ENCODE measurements around the gene KLHL3.

The KLHL3 gene

GRCh38 chr5:137688210-137688840 lies 47.6 kb downstream of the KLHL3 start:
- no peak overlapping the region for H3K9ac ChIP-seq (ENCODE audit: low read length)
- H3K27me3 ChIP-seq (ENCODE audit: control insufficient read depth, insufficient read depth, low read length): no peaks in the 10 kb centered on the region
- no peaks in the 10 kb centered on the region for H3K4me1 ChIP-seq (ENCODE audit: control insufficient read depth, insufficient read depth, low read length)
- no peak overlapping the region for H3K4me3 ChIP-seq (ENCODE audit: low read depth, low read length)
- peaks cover 30% of the 10 kb centered on the region for H3K36me3 ChIP-seq (ENCODE audit: control insufficient read depth, insufficient read depth, low read length)
- no peaks in the 10 kb centered on the region; the same call in 1 of the 2 replicates for H3K9me3 ChIP-seq (ENCODE audit: control insufficient read depth, insufficient read depth, low read depth, low read length)
- H3K27ac ChIP-seq (ENCODE audit: low read depth, low read length): no peak overlapping the region

- Histone ChIP-seq H3K4me1 (ENCODE audit: control insufficient read depth, insufficient read depth, low read length) (no peaks in the 10 kb centered on the region), H3K9ac (ENCODE audit: low read length) (no peak overlapping the region), H3K9me3 (ENCODE audit: control insufficient read depth, insufficient read depth, low read depth, low read length) (no peaks in the 10 kb centered on the region; the same call in 1 of the 2 replicates), H3K27ac (ENCODE audit: low read depth, low read length) (no peak overlapping the region), H3K27me3 (ENCODE audit: control insufficient read depth, insufficient read depth, low read length) (no peaks in the 10 kb centered on the region), H3K4me3 (ENCODE audit: low read depth, low read length) (no peak overlapping the region), H3K36me3 (ENCODE audit: control insufficient read depth, insufficient read depth, low read length) (peaks cover 18% of the 10 kb centered on the region)
Measured at GRCh38 chr5:137684761-137685160, 51.1 kb downstream of the KLHL3 start.

- Histone ChIP-seq H3K9ac (ENCODE audit: low read length) (no peak overlapping the region), H3K4me1 (ENCODE audit: control insufficient read depth, insufficient read depth, low read length) (peaks cover 5% of the 10 kb centered on the region; the same call in 1 of the 2 replicates), H3K9me3 (ENCODE audit: control insufficient read depth, insufficient read depth, low read depth, low read length) (no peaks in the 10 kb centered on the region), H3K36me3 (ENCODE audit: control insufficient read depth, insufficient read depth, low read length) (peaks cover 8% of the 10 kb centered on the region; the same call in 1 of the 2 replicates), H3K27me3 (ENCODE audit: control insufficient read depth, insufficient read depth, low read length) (no peaks in the 10 kb centered on the region), H3K27ac (ENCODE audit: low read depth, low read length) (no peak overlapping the region), H3K4me3 (ENCODE audit: low read depth, low read length) (no peak overlapping the region)
Measured at GRCh38 chr5:137681191-137681590, 54.7 kb downstream of the KLHL3 start.

- Histone ChIP-seq H3K27me3 (ENCODE audit: control insufficient read depth, insufficient read depth, low read length) (no peaks in the 10 kb centered on the region), H3K4me3 (ENCODE audit: low read depth, low read length) (no peak overlapping the region), H3K27ac (ENCODE audit: low read depth, low read length) (no peak overlapping the region), H3K4me1 (ENCODE audit: control insufficient read depth, insufficient read depth, low read length) (peaks cover 5% of the 10 kb centered on the region; the same call in 1 of the 2 replicates), H3K9me3 (ENCODE audit: control insufficient read depth, insufficient read depth, low read depth, low read length) (no peaks in the 10 kb centered on the region), H3K9ac (ENCODE audit: low read length) (no peak overlapping the region), H3K36me3 (ENCODE audit: control insufficient read depth, insufficient read depth, low read length) (peaks cover 5% of the 10 kb centered on the region; the same call in 1 of the 2 replicates)
Measured at GRCh38 chr5:137679910-137680309, 56.0 kb downstream of the KLHL3 start.

GRCh38 chr5:137679195-137679594 lies 56.7 kb downstream of the KLHL3 start:
- H3K36me3 ChIP-seq (ENCODE audit: control insufficient read depth, insufficient read depth, low read length): peaks cover 5% of the 10 kb centered on the region; the same call in 1 of the 2 replicates
- H3K27ac ChIP-seq (ENCODE audit: low read depth, low read length): no peak overlapping the region
- H3K4me3 ChIP-seq (ENCODE audit: low read depth, low read length): peak overlapping the region; percentile 24; the same call in 1 of the 2 replicates
- no peaks in the 10 kb centered on the region for H3K27me3 ChIP-seq (ENCODE audit: control insufficient read depth, insufficient read depth, low read length)
- H3K9ac ChIP-seq (ENCODE audit: low read length): no peak overlapping the region
- no peaks in the 10 kb centered on the region for H3K9me3 ChIP-seq (ENCODE audit: control insufficient read depth, insufficient read depth, low read depth, low read length)
- H3K4me1 ChIP-seq (ENCODE audit: control insufficient read depth, insufficient read depth, low read length): peaks cover 5% of the 10 kb centered on the region; the same call in 1 of the 2 replicates

GRCh38 chr5:137672881-137673280 lies 63.0 kb downstream of the KLHL3 start:
- Histone ChIP-seq H3K4me3 (ENCODE audit: low read depth, low read length) (no peak overlapping the region), H3K36me3 (ENCODE audit: control insufficient read depth, insufficient read depth, low read length) (peaks cover 5% of the 10 kb centered on the region; the same call in 1 of the 2 replicates), H3K27ac (ENCODE audit: low read depth, low read length) (no peak overlapping the region), H3K9ac (ENCODE audit: low read length) (no peak overlapping the region), H3K9me3 (ENCODE audit: control insufficient read depth, insufficient read depth, low read depth, low read length) (no peaks in the 10 kb centered on the region), H3K27me3 (ENCODE audit: control insufficient read depth, insufficient read depth, low read length) (no peaks in the 10 kb centered on the region), H3K4me1 (ENCODE audit: control insufficient read depth, insufficient read depth, low read length) (no peaks in the 10 kb centered on the region; the same call in 1 of the 2 replicates)

- H3K9ac ChIP-seq (ENCODE audit: low read length): no peak overlapping the region
- no peaks in the 10 kb centered on the region for H3K27me3 ChIP-seq (ENCODE audit: control insufficient read depth, insufficient read depth, low read length)
- H3K9me3 ChIP-seq (ENCODE audit: control insufficient read depth, insufficient read depth, low read depth, low read length): no peaks in the 10 kb centered on the region
Measured at GRCh38 chr5:137672001-137672400, 63.9 kb downstream of the KLHL3 start.

GRCh38 chr5:137669811-137670210 lies 66.1 kb downstream of the KLHL3 start:
- Histone ChIP-seq H3K9me3 (ENCODE audit: control insufficient read depth, insufficient read depth, low read depth, low read length) (no peaks in the 10 kb centered on the region), H3K4me1 (ENCODE audit: control insufficient read depth, insufficient read depth, low read length) (no peaks in the 10 kb centered on the region; the same call in 1 of the 2 replicates), H3K36me3 (ENCODE audit: control insufficient read depth, insufficient read depth, low read length) (no peaks in the 10 kb centered on the region), H3K4me3 (ENCODE audit: low read depth, low read length) (no peak overlapping the region), H3K27me3 (ENCODE audit: control insufficient read depth, insufficient read depth, low read length) (no peaks in the 10 kb centered on the region), H3K9ac (ENCODE audit: low read length) (no peak overlapping the region), H3K27ac (ENCODE audit: low read depth, low read length) (no peak overlapping the region)

More at GRCh38 chr5:137672001-137672400, 63.9 kb downstream of the KLHL3 start:
- Histone ChIP-seq H3K4me1 (ENCODE audit: control insufficient read depth, insufficient read depth, low read length) (no peaks in the 10 kb centered on the region; the same call in 1 of the 2 replicates), H3K4me3 (ENCODE audit: low read depth, low read length) (no peak overlapping the region), H3K27ac (ENCODE audit: low read depth, low read length) (no peak overlapping the region), H3K36me3 (ENCODE audit: control insufficient read depth, insufficient read depth, low read length) (peaks cover 3% of the 10 kb centered on the region; the same call in 1 of the 2 replicates)

- Histone ChIP-seq H3K4me1 (ENCODE audit: control insufficient read depth, insufficient read depth, low read length) (no peaks in the 10 kb centered on the region; the same call in 1 of the 2 replicates), H3K9ac (ENCODE audit: low read length) (no peak overlapping the region), H3K27me3 (ENCODE audit: control insufficient read depth, insufficient read depth, low read length) (no peaks in the 10 kb centered on the region), H3K36me3 (ENCODE audit: control insufficient read depth, insufficient read depth, low read length) (no peaks in the 10 kb centered on the region), H3K27ac (ENCODE audit: low read depth, low read length) (no peak overlapping the region), H3K9me3 (ENCODE audit: control insufficient read depth, insufficient read depth, low read depth, low read length) (no peaks in the 10 kb centered on the region), H3K4me3 (ENCODE audit: low read depth, low read length) (no peak overlapping the region)
Measured at GRCh38 chr5:137668637-137669036, 67.3 kb downstream of the KLHL3 start.

GRCh38 chr5:137667341-137667740 lies 68.5 kb downstream of the KLHL3 start:
- no peak overlapping the region for H3K9ac ChIP-seq (ENCODE audit: low read length)
- no peak overlapping the region for H3K4me3 ChIP-seq (ENCODE audit: low read depth, low read length)
- H3K27ac ChIP-seq (ENCODE audit: low read depth, low read length): no peak overlapping the region
- no peaks in the 10 kb centered on the region for H3K9me3 ChIP-seq (ENCODE audit: control insufficient read depth, insufficient read depth, low read depth, low read length)
- H3K36me3 ChIP-seq (ENCODE audit: control insufficient read depth, insufficient read depth, low read length): no peaks in the 10 kb centered on the region
- H3K27me3 ChIP-seq (ENCODE audit: control insufficient read depth, insufficient read depth, low read length): no peaks in the 10 kb centered on the region
- H3K4me1 ChIP-seq (ENCODE audit: control insufficient read depth, insufficient read depth, low read length): no peaks in the 10 kb centered on the region; the same call in 1 of the 2 replicates

GRCh38 chr5:137666901-137667300 lies 69.0 kb downstream of the KLHL3 start:
- Histone ChIP-seq H3K36me3 (ENCODE audit: control insufficient read depth, insufficient read depth, low read length) (no peaks in the 10 kb centered on the region), H3K4me3 (ENCODE audit: low read depth, low read length) (no peak overlapping the region), H3K27me3 (ENCODE audit: control insufficient read depth, insufficient read depth, low read length) (no peaks in the 10 kb centered on the region), H3K9me3 (ENCODE audit: control insufficient read depth, insufficient read depth, low read depth, low read length) (no peaks in the 10 kb centered on the region), H3K9ac (ENCODE audit: low read length) (no peak overlapping the region), H3K27ac (ENCODE audit: low read depth, low read length) (no peak overlapping the region), H3K4me1 (ENCODE audit: control insufficient read depth, insufficient read depth, low read length) (no peaks in the 10 kb centered on the region; the same call in 1 of the 2 replicates)

Data from HUES6 (cell line).